ENCODE data around the gene VAX1. TPM values are rescaled to one million over a fixed set of nuclear protein-coding genes. Genes with fewer than 3 reads are reported as not detected.

VAX1 gene
- total RNA-seq, 1 experiment from 2014 or later: not detected

DNA sequence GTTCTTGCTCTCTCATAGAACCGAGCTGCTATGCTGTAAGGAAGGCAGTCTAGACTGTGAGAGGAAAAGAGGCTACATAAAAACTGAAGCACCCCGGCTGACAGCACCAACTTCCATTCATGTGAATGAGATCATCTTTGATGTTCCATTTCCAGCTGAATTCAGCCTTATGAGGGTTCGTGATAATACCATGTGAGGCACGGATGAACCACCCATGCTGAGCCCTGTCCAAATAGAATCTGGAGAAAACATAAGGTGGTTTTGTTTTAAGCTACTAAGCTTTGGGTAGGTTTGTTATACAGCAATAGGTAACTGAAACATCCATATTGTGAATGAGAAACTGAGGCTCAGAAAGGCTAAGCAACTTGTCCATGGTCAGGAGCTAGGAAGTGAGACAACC, 6.9 kb upstream of the VAX1 start:
- Mint-ChIP-seq H3K27me3 (ENCODE audit: low read depth) (peaks cover 100% of the 10 kb centered on the region), H3K9me3 (peaks cover 14 to 30% of the 10 kb centered on the region in 2 experiments), H3K4me1 (peaks cover 3% of the 10 kb centered on the region in 2 experiments; a peak in 3 of 4 replicates), H3K27ac (no peak overlapping the region), H3K4me3 (no peak overlapping the region), H3K36me3 (ENCODE audit: insufficient read depth in 1 of 3, low read depth in 3 of 3) (no peaks in the 10 kb centered on the region; a peak in 2 of 7 replicates)
- no peak overlapping the region for H2AK5ac ChIP-seq (ENCODE audit: insufficient read length, low read length)
- no peak overlapping the region for H4K5ac ChIP-seq (ENCODE audit: insufficient read length, low read depth, low read length)
- H3K56ac ChIP-seq (ENCODE audit: insufficient read length, low read depth, low read length): no peak overlapping the region
- no peak overlapping the region for H4K91ac ChIP-seq (ENCODE audit: insufficient read length, low read depth, low read length)
- H3K27ac ChIP-seq (ENCODE audit: insufficient read length, low read depth, low read length): no peak overlapping the region
- H3K23ac ChIP-seq (ENCODE audit: insufficient read length, low read depth, low read length): no peak overlapping the region
- H3K9ac ChIP-seq (ENCODE audit: extremely low read depth, insufficient read length, low read length): no peak overlapping the region
- peaks cover 14% of the 10 kb centered on the region for H3K9me3 ChIP-seq (ENCODE audit: control insufficient read depth, low read depth, low read length)
- H3K79me2 ChIP-seq (ENCODE audit: insufficient read depth, low read length): no peaks in the 10 kb centered on the region
- DNase-seq: no peak
- peaks cover 73% of the 10 kb centered on the region for H3K27me3 ChIP-seq (ENCODE audit: insufficient read depth, low read length)
- no peak overlapping the region for H3K4me2 ChIP-seq (ENCODE audit: insufficient read depth, insufficient read length, low read length)
- TF ChIP-seq, protein P1, sequence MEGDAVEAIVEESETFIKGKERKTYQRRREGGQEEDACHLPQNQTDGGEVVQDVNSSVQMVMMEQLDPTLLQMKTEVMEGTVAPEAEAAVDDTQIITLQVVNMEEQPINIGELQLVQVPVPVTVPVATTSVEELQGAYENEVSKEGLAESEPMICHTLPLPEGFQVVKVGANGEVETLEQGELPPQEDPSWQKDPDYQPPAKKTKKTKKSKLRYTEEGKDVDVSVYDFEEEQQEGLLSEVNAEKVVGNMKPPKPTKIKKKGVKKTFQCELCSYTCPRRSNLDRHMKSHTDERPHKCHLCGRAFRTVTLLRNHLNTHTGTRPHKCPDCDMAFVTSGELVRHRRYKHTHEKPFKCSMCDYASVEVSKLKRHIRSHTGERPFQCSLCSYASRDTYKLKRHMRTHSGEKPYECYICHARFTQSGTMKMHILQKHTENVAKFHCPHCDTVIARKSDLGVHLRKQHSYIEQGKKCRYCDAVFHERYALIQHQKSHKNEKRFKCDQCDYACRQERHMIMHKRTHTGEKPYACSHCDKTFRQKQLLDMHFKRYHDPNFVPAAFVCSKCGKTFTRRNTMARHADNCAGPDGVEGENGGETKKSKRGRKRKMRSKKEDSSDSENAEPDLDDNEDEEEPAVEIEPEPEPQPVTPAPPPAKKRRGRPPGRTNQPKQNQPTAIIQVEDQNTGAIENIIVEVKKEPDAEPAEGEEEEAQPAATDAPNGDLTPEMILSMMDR (conservative IDR thresholded peaks at IDR 0.05): no peak
- H3K23me2 ChIP-seq (ENCODE audit: insufficient read length, low read depth, low read length, poor library complexity, severe bottlenecking): peaks cover 1% of the 10 kb centered on the region
- no peak overlapping the region for H3K4ac ChIP-seq (ENCODE audit: low read depth, low read length)
- no peaks in the 10 kb centered on the region for H3K79me1 ChIP-seq (ENCODE audit: insufficient read depth, low read depth, low read length, poor library complexity, severe bottlenecking)
- H4K20me1 ChIP-seq (ENCODE audit: control insufficient read depth, insufficient read depth, insufficient read length): no peaks in the 10 kb centered on the region
- H3K4me1 ChIP-seq (ENCODE audit: insufficient read depth, low read length): no peaks in the 10 kb centered on the region
- H3K18ac ChIP-seq (ENCODE audit: insufficient read length, low read depth, low read length): no peak overlapping the region
- H2BK5ac ChIP-seq (ENCODE audit: insufficient read length, low read length): no peak overlapping the region
- H3T11ph ChIP-seq (ENCODE audit: low read length): no peak overlapping the region
- no peak overlapping the region for H2BK20ac ChIP-seq (ENCODE audit: low read depth, low read length, poor library complexity, severe bottlenecking)
- WGBS (ENCODE audit: extremely low coverage, insufficient read length, low lambda C conversion rate): no CpG with 5 or more reads among the region's 4 CpGs
- H2BK15ac ChIP-seq (ENCODE audit: low read depth, low read length): no peak overlapping the region
- no peak overlapping the region for H2AFZ ChIP-seq (ENCODE audit: low read length)
- no peak overlapping the region for H4K8ac ChIP-seq (replicated peaks; ENCODE audit: insufficient read length, low read depth, low read length)
- no peak overlapping the region for H2BK12ac ChIP-seq (ENCODE audit: insufficient read length, low read depth, low read length)
- H2BK120ac ChIP-seq (ENCODE audit: low read depth, low read length, poor library complexity, severe bottlenecking): no peak overlapping the region
- no peak overlapping the region for H3K14ac ChIP-seq (ENCODE audit: insufficient read depth, low read length)
